ENCODE data around the gene NCOA3. TPM values are rescaled to one million over a fixed set of nuclear protein-coding genes. Genes with fewer than 3 reads are reported as not detected.

The NCOA3 gene
- total RNA-seq, 2 experiments from 2014 or later = 76.4 to 83.4 TPM

- ATAC-seq = no peak
- H3K4me1 Mint-ChIP-seq = peaks cover 6% of the 10 kb centered on the region
- peaks cover 18% of the 10 kb centered on the region for H3K36me3 Mint-ChIP-seq (ENCODE audit: low read depth)
- no peak for DNase-seq
- no peak overlapping the region for H3K4me3 Mint-ChIP-seq
- ChIA-PET POLR2A (no interaction called here), CTCF (interaction anchor here (0.9 to 1.8 kb wide), 5 partner anchors 24 to 961 kb away, joined by 3 to 5 read pairs (median 4); no protein-coding TSS in a partner anchor)
- peak overlapping the region; percentile 3 for H3K27ac Mint-ChIP-seq
- H3K9me3 Mint-ChIP-seq (ENCODE audit: low read depth) = no peaks in the 10 kb centered on the region
- intact Hi-C loops (cut with DNase I, micrococcal nuclease) = loop anchor here in 1 of 2 experiments (5.0 kb wide), 1 partner anchor 962 kb away; no protein-coding TSS in a partner anchor
- no peaks in the 10 kb centered on the region for H3K27me3 Mint-ChIP-seq
Observed at GRCh38 chr20:47660602-47660905, 158.9 kb downstream of the NCOA3 start.

GRCh38 chr20:47660983-47661700 lies 159.5 kb downstream of the NCOA3 start:
- H3K4me1 Mint-ChIP-seq = peaks cover 6% of the 10 kb centered on the region
- ChIA-PET CTCF (interaction anchor here (0.9 to 1.8 kb wide), 6 partner anchors 8 to 961 kb away, joined by 3 to 5 read pairs (median 4); no protein-coding TSS in a partner anchor), POLR2A (interaction anchor here (1.2 kb wide), 1 partner anchor 11 kb away, joined by 4 read pairs; no protein-coding TSS in a partner anchor)
- H3K36me3 Mint-ChIP-seq (ENCODE audit: low read depth) = peaks cover 17% of the 10 kb centered on the region
- no peak overlapping the region for H3K4me3 Mint-ChIP-seq
- no peaks in the 10 kb centered on the region for H3K9me3 Mint-ChIP-seq (ENCODE audit: low read depth)
- no peak for ATAC-seq
- H3K27me3 Mint-ChIP-seq = no peaks in the 10 kb centered on the region
- H3K27ac Mint-ChIP-seq = peak overlapping the region; percentile 3
- no peak for DNase-seq
- intact Hi-C loops (cut with DNase I, micrococcal nuclease) = loop anchor here in 1 of 2 experiments (5.0 kb wide), 1 partner anchor 961 kb away; no protein-coding TSS in a partner anchor

GRCh38 chr20:47661714-47662113 lies 160.0 kb downstream of the NCOA3 start:
- CTCF ChIA-PET = interaction anchor here (0.7 to 1.6 kb wide), 4 partner anchors 8 to 456 kb away, joined by 3 to 4 read pairs (median 3); no protein-coding TSS in a partner anchor
- no peak overlapping the region for H3K27ac Mint-ChIP-seq

GRCh38 chr20:47662483-47663353 lies 161.0 kb downstream of the NCOA3 start:
- no peak for ATAC-seq
- H3K4me3 Mint-ChIP-seq = no peak overlapping the region
- peaks cover 10% of the 10 kb centered on the region for H3K36me3 Mint-ChIP-seq (ENCODE audit: low read depth)
- peaks cover 6% of the 10 kb centered on the region for H3K4me1 Mint-ChIP-seq
- no peak overlapping the region for H3K27ac Mint-ChIP-seq
- POLR2A ChIA-PET = no interaction called here
- intact Hi-C loops (cut with DNase I, micrococcal nuclease) = loop anchor here (1.0 to 5.0 kb wide), 2 partner anchors 958 to 960 kb away; no protein-coding TSS in a partner anchor
- no peak for DNase-seq
- no peaks in the 10 kb centered on the region for H3K9me3 Mint-ChIP-seq (ENCODE audit: low read depth)
- H3K27me3 Mint-ChIP-seq = no peaks in the 10 kb centered on the region
- CTCF ChIA-PET = interaction anchor here (0.7 to 1.6 kb wide), 7 partner anchors 9 to 390 kb away, joined by 3 to 4 read pairs (median 3); no protein-coding TSS in a partner anchor

More at GRCh38 chr20:47661714-47662113, 160.0 kb downstream of the NCOA3 start:
- POLR2A ChIA-PET = interaction anchor here (1.2 kb wide), 1 partner anchor 11 kb away, joined by 4 read pairs; no protein-coding TSS in a partner anchor
- Mint-ChIP-seq H3K4me3 (no peak overlapping the region), H3K36me3 (ENCODE audit: low read depth) (peaks cover 15% of the 10 kb centered on the region), H3K27me3 (no peaks in the 10 kb centered on the region), H3K9me3 (ENCODE audit: low read depth) (no peaks in the 10 kb centered on the region), H3K4me1 (peaks cover 6% of the 10 kb centered on the region)
- intact Hi-C loops (cut with DNase I, micrococcal nuclease) = loop anchor here in 1 of 2 experiments (5.0 kb wide), 1 partner anchor 961 kb away; no protein-coding TSS in a partner anchor
- DNase-seq = no peak
- ATAC-seq = no peak

GRCh38 chr20:47663354-47664067 lies 161.8 kb downstream of the NCOA3 start:
- ChIA-PET POLR2A (no interaction called here), CTCF (interaction anchor here (0.7 to 1.6 kb wide), 14 partner anchors 11 to 958 kb away, joined by 3 to 8 read pairs (median 3); no protein-coding TSS in a partner anchor)
- peaks cover 6% of the 10 kb centered on the region for H3K4me1 Mint-ChIP-seq

GRCh38 chr20:47664068-47664437 lies 162.4 kb downstream of the NCOA3 start:
- Mint-ChIP-seq H3K4me3 (no peak overlapping the region), H3K36me3 (ENCODE audit: low read depth) (peaks cover 6% of the 10 kb centered on the region), H3K9me3 (ENCODE audit: low read depth) (no peaks in the 10 kb centered on the region), H3K27me3 (no peaks in the 10 kb centered on the region), H3K4me1 (peaks cover 6% of the 10 kb centered on the region), H3K27ac (no peak overlapping the region)
- CTCF ChIA-PET = interaction anchor here (0.7 to 1.6 kb wide), 12 partner anchors 11 to 958 kb away, joined by 3 to 8 read pairs (median 3); no protein-coding TSS in a partner anchor
- POLR2A ChIA-PET = no interaction called here
- intact Hi-C loops (cut with DNase I, micrococcal nuclease) = loop anchor here in 1 of 2 experiments (5.0 kb wide), 1 partner anchor 958 kb away; no protein-coding TSS in a partner anchor
- no peak for DNase-seq
- peak; percentile 17 for ATAC-seq

More at GRCh38 chr20:47663354-47664067, 161.8 kb downstream of the NCOA3 start:
- DNase-seq (peak; percentile 84), ATAC-seq (peak; percentile 85)
- no peak overlapping the region for H3K27ac Mint-ChIP-seq
- peaks cover 6% of the 10 kb centered on the region for H3K36me3 Mint-ChIP-seq (ENCODE audit: low read depth)
- H3K9me3 Mint-ChIP-seq (ENCODE audit: low read depth) = no peaks in the 10 kb centered on the region
- no peak overlapping the region for H3K4me3 Mint-ChIP-seq
- intact Hi-C loops (cut with DNase I, micrococcal nuclease) = loop anchor here (1.0 to 5.0 kb wide), 2 partner anchors 957 to 959 kb away; no protein-coding TSS in a partner anchor
- H3K27me3 Mint-ChIP-seq = no peaks in the 10 kb centered on the region

GRCh38 chr20:47664744-47665143 lies 163.1 kb downstream of the NCOA3 start:
- Mint-ChIP-seq H3K27me3 (no peaks in the 10 kb centered on the region), H3K4me3 (no peak overlapping the region), H3K9me3 (ENCODE audit: low read depth) (no peaks in the 10 kb centered on the region), H3K4me1 (peaks cover 6% of the 10 kb centered on the region), H3K36me3 (ENCODE audit: low read depth) (peaks cover 6% of the 10 kb centered on the region), H3K27ac (no peak overlapping the region)
- ChIA-PET CTCF (interaction anchor here (1.1 to 1.6 kb wide), 4 partner anchors 11 to 956 kb away, joined by 3 to 8 read pairs (median 4); no protein-coding TSS in a partner anchor), POLR2A (no interaction called here)
- DNase-seq (no peak), ATAC-seq (no peak)
- intact Hi-C loops (cut with DNase I, micrococcal nuclease) = loop anchor here in 1 of 2 experiments (5.0 kb wide), 1 partner anchor 958 kb away; no protein-coding TSS in a partner anchor

GRCh38 chr20:47665221-47665991 lies 163.7 kb downstream of the NCOA3 start:
- ChIA-PET CTCF (no interaction called here), POLR2A (interaction anchor here (0.7 kb wide), 1 partner anchor 59 kb away, joined by 4 read pairs; no protein-coding TSS in a partner anchor)
- no peak for DNase-seq
- Mint-ChIP-seq H3K27ac (no peak overlapping the region), H3K9me3 (ENCODE audit: low read depth) (no peaks in the 10 kb centered on the region), H3K36me3 (ENCODE audit: low read depth) (peaks cover 6% of the 10 kb centered on the region), H3K4me3 (no peak overlapping the region), H3K4me1 (peaks cover 6% of the 10 kb centered on the region), H3K27me3 (no peaks in the 10 kb centered on the region)
- ATAC-seq = no peak
- intact Hi-C loops (cut with DNase I, micrococcal nuclease) = no loop called here

GRCh38 chr20:47666304-47666703 lies 164.6 kb downstream of the NCOA3 start:
- peaks cover 6% of the 10 kb centered on the region for H3K4me1 Mint-ChIP-seq
- no peaks in the 10 kb centered on the region for H3K27me3 Mint-ChIP-seq
- no peaks in the 10 kb centered on the region for H3K9me3 Mint-ChIP-seq (ENCODE audit: low read depth)
- peaks cover under 1% of the 10 kb centered on the region for H3K36me3 Mint-ChIP-seq (ENCODE audit: low read depth)
- ChIA-PET POLR2A (no interaction called here), CTCF (no interaction called here)
- no peak overlapping the region for H3K4me3 Mint-ChIP-seq
- DNase-seq (no peak), ATAC-seq (no peak)
- intact Hi-C loops (cut with DNase I, micrococcal nuclease) = no loop called here
- H3K27ac Mint-ChIP-seq = no peak overlapping the region

- ChIA-PET CTCF (no interaction called here), POLR2A (no interaction called here)
- H3K27me3 Mint-ChIP-seq = no peaks in the 10 kb centered on the region
- no peak overlapping the region for H3K4me3 Mint-ChIP-seq
- peaks cover 6% of the 10 kb centered on the region for H3K4me1 Mint-ChIP-seq
- ATAC-seq = no peak
- no peak for DNase-seq
- H3K27ac Mint-ChIP-seq = no peak overlapping the region
- H3K36me3 Mint-ChIP-seq (ENCODE audit: low read depth) = no peaks in the 10 kb centered on the region
- no peaks in the 10 kb centered on the region for H3K9me3 Mint-ChIP-seq (ENCODE audit: low read depth)
- intact Hi-C loops (cut with DNase I, micrococcal nuclease) = no loop called here
Observed at GRCh38 chr20:47667086-47667485, 165.4 kb downstream of the NCOA3 start.

All from activated CD4-positive, alpha-beta T cell treated with anti-CD3 and anti-CD28 coated beads for 36 hours (primary cell).